HepG2 (cell line): Measurements from ENCODE around the gene GDPGP1. TPM values are rescaled to one million over a fixed set of nuclear protein-coding genes. Genes with fewer than 3 reads are reported as not detected.

Source experiments
- ATAC-seq: fragments of 200-7000 bp; cut with Tn5 transposase; 3 replicates; pipeline ENCODE4 v1.9.1; 2020; ENCODE audit warnings: mild to moderate bottlenecking, moderate library complexity
- BruUV-seq: library from RNA; stranded (reverse); fragments of 400-500 nt; replicated peaks from 2 replicates; lab custom pipeline; 2021; lab: Mats Ljungman, UMichigan
- CTCF ChIA-PET: fragments of 300-600 bp; formaldehyde crosslinking; extraction: SDS; loops from one replicate; lab custom pipeline; 2021; ENCODE audit warnings: low total read pairs, inconsistent platforms, low intra/inter-chr PET ratio; lab: Yijun Ruan, JAX
- POLR2A ChIA-PET: fragments of 350-600 bp; sonication (Branson Sonifier 250); formaldehyde crosslinking; loops from one replicate; lab custom pipeline; 2020; ENCODE audit warnings: antibody characterized with exemption, inconsistent platforms; lab: Yijun Ruan, JAX
- DNase-seq: peaks from one replicate; pipeline ENCODE4 v3.0.0-alpha.2; 2015; ENCODE audit warnings: low spot score
- FAIRE-seq: peaks from 3 replicates; lab custom pipeline; 2011; peaks lifted over from hg19 to GRCh38; lab: Jason Lieb, UNC
- H2AFZ ChIP-seq: one replicate; pipeline ENCODE4 v1.6.1; 2011; ENCODE audit warnings: low read length, inconsistent platforms
- H3K27ac ChIP-seq: fragments of 300-600 bp; 3 replicates; pipeline ENCODE4 v1.8.0; 2011; ENCODE audit warnings: mixed run types, mild to moderate bottlenecking, mixed read lengths, low read length, inconsistent platforms; ENCODE audit not compliant: insufficient read depth; ENCODE audit errors: extremely low read length
- H3K27me3 ChIP-seq, 2 experiments: fragments of 200-600 bp in 1 of 2; 2 replicates in 1 of 2; 3 replicates in 1 of 2; pipeline versions ENCODE4 v1.6.0 to v1.8.0; 2011; ENCODE audit warnings: low read length in 2 of 2, mild to moderate bottlenecking in 2 of 2, moderate library complexity in 2 of 2, inconsistent platforms in 1 of 2; ENCODE audit not compliant: insufficient read depth in 2 of 2, control insufficient read depth in 1 of 2
- H3K36me3 ChIP-seq, 2 experiments: fragments of 200-600 bp in 1 of 2; replicated peaks in 1 of 2; 2 replicates in 1 of 2; 3 replicates in 1 of 2; pipeline versions ENCODE4 v1.5.1 to v1.8.0; 2011; ENCODE audit warnings: low read length in 2 of 2, inconsistent platforms in 1 of 2; ENCODE audit not compliant: insufficient read depth in 2 of 2, control insufficient read depth in 1 of 2
- H3K4me1 ChIP-seq: 2 replicates; pipeline ENCODE4 v1.5.1; 2012; ENCODE audit warnings: low read length, inconsistent platforms; ENCODE audit not compliant: insufficient read depth
- H3K4me2 ChIP-seq: 2 replicates; pipeline ENCODE4 v1.6.0; 2011; ENCODE audit warnings: low read depth, low read length, inconsistent platforms
- H3K4me3 ChIP-seq, 3 experiments: fragments of 200-600 bp in 1 of 3; sonication (generic), shearing (Covaris generic) in 1 of 3; replicated peaks in 1 of 3; 2 replicates each; pipeline ENCODE4 v1.5.1; 2011 to 2016; ENCODE audit warnings: low read length in 3 of 3, inconsistent platforms in 2 of 3, low read depth in 2 of 3, mild to moderate bottlenecking in 2 of 3, control low read depth in 1 of 3, mixed read lengths in 1 of 3; ENCODE audit not compliant: insufficient read depth in 1 of 3
- H3K79me2 ChIP-seq: one replicate; pipeline ENCODE4 v1.6.1; 2011; ENCODE audit warnings: low read length, inconsistent platforms; ENCODE audit not compliant: insufficient read depth
- H3K9ac ChIP-seq: 2 replicates; pipeline ENCODE4 v1.6.0; 2011; ENCODE audit warnings: mild to moderate bottlenecking, low read depth, low read length, inconsistent platforms; ENCODE audit not compliant: insufficient read depth
- H3K9me3 ChIP-seq: 2 replicates; pipeline ENCODE4 v1.5.1; 2012; ENCODE audit warnings: mild to moderate bottlenecking, low read length
- H4K20me1 ChIP-seq: 2 replicates; pipeline ENCODE4 v1.6.0; 2011; ENCODE audit warnings: inconsistent platforms, mild to moderate bottlenecking, low read length, moderate library complexity; ENCODE audit not compliant: insufficient read depth
- BRD4 ChIP-seq: sonication (generic); formaldehyde crosslinking; IDR thresholded peaks from 2 replicates; pipeline ENCODE4 v1.4.0; 2020; ENCODE audit warnings: missing genetic modification reagents
- NFRKB ChIP-seq: fragments of 450-650 bp; IDR thresholded peaks from 2 replicates; pipeline ENCODE4 v1.6.1; 2017
- RBFOX2 ChIP-seq: fragments of 200-400 bp; formaldehyde crosslinking; IDR thresholded peaks from 2 replicates; pipeline ENCODE4 v1.6.1; 2017; ENCODE audit warnings: low read depth, mild to moderate bottlenecking, low read length
- RNF219 ChIP-seq: sonication (generic); formaldehyde crosslinking; IDR thresholded peaks from 2 replicates; pipeline ENCODE4 v1.5.0; 2020; ENCODE audit warnings: mild to moderate bottlenecking, missing genetic modification reagents
- ZEB1 ChIP-seq: IDR thresholded peaks from 2 replicates; pipeline ENCODE4 v1.6.1; 2012; ENCODE audit warnings: mild to moderate bottlenecking, low read depth, inconsistent platforms; ENCODE audit not compliant: insufficient replicate concordance
- ZNF431 ChIP-seq: sonication (generic); formaldehyde crosslinking; IDR thresholded peaks from 2 replicates; pipeline ENCODE4 v1.9.0; 2022; ENCODE audit warnings: missing genetic modification reagents, low read depth, mild to moderate bottlenecking, borderline replicate concordance
- ZNF503 ChIP-seq: sonication (generic); formaldehyde crosslinking; IDR thresholded peaks from 2 replicates; pipeline ENCODE4 v1.4.0; 2020; ENCODE audit warnings: missing genetic modification reagents
- WGBS: methylation state at CpG from one replicate; pipeline ENCODE4 v1.1.6; 2017; ENCODE audit warnings: low lambda C conversion rate; 5-methylcytosine and 5-hydroxymethylcytosine counted together
- in situ Hi-C: cut with HindIII; loops from 2 replicates; pipeline ENCODE4 v1.10.0; 2017; ENCODE audit warnings: low pct_unique_long_range_greater_than_20kb; ENCODE audit not compliant: extremely low pct_ligation_motif_present
- intact Hi-C: fragments of 100-400 bp; cut with micrococcal nuclease; formaldehyde crosslinking; loops from one replicate; pipeline ENCODE4 v1.10.0; 2022; ENCODE audit not compliant: unreplicated experiment
- polyA plus RNA-seq, 8 experiments: library from polyadenylated mRNA; depleted of rRNA in 3 of 8; stranded (reverse) in 7 of 8; unstranded in 1 of 8; fragments of >200 nt; fragmentation: Illumina TruSeq in 4 of 8; extraction: Trizol in 4 of 8; gene quantifications; 2 replicates each; pipeline versions ENCODE4 v1.2.1 to v1.2.3, GENCODE V29; 2011 to 2016; ENCODE audit warnings: low read depth in 4 of 8, missing spikeins in 1 of 8, mixed read lengths in 1 of 8; ENCODE audit not compliant: insufficient read depth in 1 of 8
- total RNA-seq, 5 experiments: library from RNA; depleted of rRNA; stranded (reverse); fragments of >200 nt; fragmentation: Illumina TruSeq; extraction: Trizol; gene quantifications; 2 replicates each; pipeline ENCODE4 v1.2.3, GENCODE V29; 2016; ENCODE audit warnings: low read depth in 1 of 5
- TF ChIP-seq, protein P1 (sequence below): sonication (generic); formaldehyde crosslinking; IDR thresholded peaks from 2 replicates; pipeline ENCODE4 v1.8.1; 2023; ENCODE audit warnings: mild to moderate bottlenecking, missing genetic modification reagents

Gene GDPGP1
- total and polyA plus RNA-seq, 2 of the 13 experiments (the other 11 are each of a cell fraction or from before 2014, with no cell fraction given) = 1.5 to 4.3 TPM

DNA sequence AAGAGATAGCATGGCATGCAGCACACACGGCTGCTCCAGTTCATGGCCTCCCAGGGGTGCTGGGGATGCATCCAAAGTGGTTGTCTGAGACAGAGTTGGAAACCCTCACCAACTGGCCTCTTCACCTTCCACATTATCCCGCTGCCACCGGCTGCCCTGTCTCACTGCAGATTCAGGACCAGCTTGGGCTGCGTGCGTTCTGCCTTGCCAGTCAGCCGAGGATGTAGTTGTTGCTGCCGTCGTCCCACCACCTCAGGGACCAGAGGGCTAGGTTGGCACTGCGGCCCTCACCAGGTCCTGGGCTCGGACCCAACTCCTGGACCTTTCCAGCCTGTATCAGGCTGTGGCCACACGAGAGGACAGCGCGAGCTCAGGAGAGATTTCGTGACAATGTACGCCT lies 5.0 kb upstream of the GDPGP1 start (continued):
- TF ChIP-seq ZNF431 (CRISPR knock-in tag) (no peak), RNF219 (CRISPR knock-in tag) (no peak), ZEB1 (no peak), NFRKB (no peak), BRD4 (no peak)
- TF ChIP-seq, protein P1, sequence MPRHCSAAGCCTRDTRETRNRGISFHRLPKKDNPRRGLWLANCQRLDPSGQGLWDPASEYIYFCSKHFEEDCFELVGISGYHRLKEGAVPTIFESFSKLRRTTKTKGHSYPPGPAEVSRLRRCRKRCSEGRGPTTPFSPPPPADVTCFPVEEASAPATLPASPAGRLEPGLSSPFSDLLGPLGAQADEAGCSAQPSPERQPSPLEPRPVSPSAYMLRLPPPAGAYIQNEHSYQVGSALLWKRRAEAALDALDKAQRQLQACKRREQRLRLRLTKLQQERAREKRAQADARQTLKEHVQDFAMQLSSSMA (CRISPR knock-in tag) = no peak

- no TSS peak for BruUV-seq
- ATAC-seq (no peak), FAIRE-seq (no peak)
- no peaks in the 10 kb centered on the region for H3K9me3 ChIP-seq
- no peak overlapping the region for H3K9ac ChIP-seq
- no peak overlapping the region for H3K4me2 ChIP-seq
- H3K36me3 ChIP-seq = peaks cover 13 to 47% of the 10 kb centered on the region in 2 experiments
- in situ Hi-C loops = no loop called here
- no peaks in the 10 kb centered on the region; a peak in 1 of 5 replicates for H3K27me3 ChIP-seq
- no peaks in the 10 kb centered on the region for H4K20me1 ChIP-seq
- TF ChIP-seq RBFOX2 = peak; percentile 44; the same call in 1 of the 2 replicates
- TF ChIP-seq ZNF503 (CRISPR knock-in tag) = no peak
- TF ChIP-seq, all 625 proteins: peak for 1
- intact Hi-C loops = loop anchor here (5.0 kb wide), 1 partner anchor 37 kb away; the partner anchor contains the start of gene NGRN
- Histone ChIP-seq H2AFZ (no peak overlapping the region), H3K4me1 (peaks cover 26% of the 10 kb centered on the region), H3K4me3 (no peak overlapping the region), H3K79me2 (peaks cover 8% of the 10 kb centered on the region), H3K27ac (no peak overlapping the region)
- 91% methylated on average over 11 of the region's 12 CpGs for WGBS
- CTCF ChIA-PET = no interaction called here
- DNase-seq = no peak
- POLR2A ChIA-PET = interaction anchor here (0.6 kb wide), 1 partner anchor 19 kb away, joined by 3 read pairs; no protein-coding TSS in a partner anchor
Observed at GRCh38 chr15:90230071-90230494, 3.9 kb upstream of the GDPGP1 start.
